Lower leg skin (tissue), 3 donors: Measurements from ENCODE around the gene ARHGAP22.

Source experiments
- CTCF ChIP-seq, 3 donors: fragments of 450-650 bp; IDR thresholded peaks; one replicate each; pipeline ENCODE4 v1.5.1; 2016; ENCODE audit warnings: antibody characterized with exemption in 3 of 3, mild to moderate bottlenecking in 3 of 3, moderate library complexity in 2 of 3
- POLR2A ChIP-seq, 2 donors: fragments of 450-650 bp; IDR thresholded peaks; one replicate each; pipeline ENCODE4 v1.6.1; 2016 to 2017; ENCODE audit warnings: antibody characterized with exemption in 2 of 2, mild to moderate bottlenecking in 1 of 2, moderate library complexity in 1 of 2

- TF ChIP-seq CTCF (IDR thresholded peaks at IDR 0.05) (no peak), POLR2A (IDR thresholded peaks at IDR 0.05) (no peak)
Measured at GRCh38 chr10:48460182-48460581, 144.7 kb downstream of the ARHGAP22 start.
